Transverse colon (tissue), 4 donors: ENCODE data around the gene PPFIBP2. TPM values are rescaled to one million over a fixed set of nuclear protein-coding genes. Genes with fewer than 3 reads are reported as not detected.

ENCODE experiments used
- DNase-seq: peaks from one replicate; pipeline ENCODE4 v3.0.0-alpha.2; 2019
- H3K27ac ChIP-seq, 4 donors: fragments of 200-600 bp; sonication (generic); 2 replicates each; pipeline ENCODE4 v1.5.1; 2016 to 2018; ENCODE audit warnings: inconsistent platforms in 4 of 4
- H3K27me3 ChIP-seq: fragments of 200-600 bp; sonication (generic); 2 replicates; pipeline ENCODE4 v1.5.1; 2017; ENCODE audit warnings: inconsistent platforms
- H3K36me3 ChIP-seq, 4 donors: fragments of 200-600 bp; sonication (generic); 2 replicates each; pipeline ENCODE4 v1.5.1; 2017 to 2019; ENCODE audit warnings: inconsistent platforms in 4 of 4
- H3K4me1 ChIP-seq, 4 donors: fragments of 200-600 bp; sonication (generic); 2 replicates each; pipeline ENCODE4 v1.5.1; 2017 to 2020; ENCODE audit warnings: inconsistent platforms in 4 of 4
- H3K4me3 ChIP-seq, 4 donors: fragments of 200-600 bp; sonication (generic); 1 replicate in 1 of 4; 2 replicates in 3 of 4; pipeline versions ENCODE4 v1.5.1 to v1.6.1; 2017 to 2019; ENCODE audit warnings: inconsistent platforms in 4 of 4
- H3K9me3 ChIP-seq, 2 donors: fragments of 200-600 bp; sonication (generic); 2 replicates each; pipeline ENCODE4 v1.5.1; 2017 to 2019; ENCODE audit warnings: inconsistent platforms in 2 of 2
- CTCF ChIP-seq, 5 experiments: fragments of 200-600 bp in 3 of 5; fragments of 450-650 bp in 2 of 5; sonication (generic) in 3 of 5; IDR thresholded peaks; 1 replicate in 2 of 5; 2 replicates in 3 of 5; pipeline ENCODE4 v1.5.1; 2016 to 2017; ENCODE audit warnings: antibody characterized with exemption in 5 of 5, inconsistent platforms in 3 of 5, mild to moderate bottlenecking in 2 of 5, moderate library complexity in 1 of 5
- EP300 ChIP-seq: sonication (generic); formaldehyde crosslinking; IDR thresholded peaks from one replicate; pipeline ENCODE4 v1.6.1; 2017; ENCODE audit warnings: antibody characterized with exemption, low read depth
- POLR2A ChIP-seq: fragments of 450-650 bp; IDR thresholded peaks from one replicate; pipeline ENCODE4 v1.6.1; 2016; ENCODE audit warnings: antibody characterized with exemption, mild to moderate bottlenecking, moderate library complexity
- POLR2AphosphoS5 ChIP-seq, 3 donors: sonication (generic); formaldehyde crosslinking; IDR thresholded peaks; one replicate each; pipeline ENCODE4 v1.6.1; 2016; ENCODE audit warnings: antibody characterized with exemption in 3 of 3
- WGBS, 2 donors: methylation state at CpG; one replicate each; pipeline ENCODE4 v1.1.5; 2018; ENCODE audit warnings: low coverage in 1 of 2; 5-methylcytosine and 5-hydroxymethylcytosine counted together
- in situ Hi-C, 4 donors: fragments of 200-750 bp; cut with MboI; loops; one replicate each; pipeline versions ENCODE4 v1.15.0 to v1.15.1; 2017; ENCODE audit warnings: low sequenced_read_pairs in 3 of 4, low pct_ligation_motif_present in 1 of 4, low pct_unique_long_range_greater_than_20kb in 1 of 4
- intact Hi-C: fragments of 100-400 bp; cut with DNase I; formaldehyde crosslinking; loops from one replicate; pipeline ENCODE4 v1.15.1; 2023; ENCODE audit warnings: low total_unique reads
- total RNA-seq, 4 donors: library from RNA; depleted of rRNA; stranded (reverse); fragments of >200 nt; gene quantifications; one replicate each; pipeline ENCODE4 v1.1.0, GENCODE V29; 2016

The PPFIBP2 gene
- total RNA-seq, 4 donors from 2014 or later = 36.0 to 257 (median 83.3) TPM

DNA sequence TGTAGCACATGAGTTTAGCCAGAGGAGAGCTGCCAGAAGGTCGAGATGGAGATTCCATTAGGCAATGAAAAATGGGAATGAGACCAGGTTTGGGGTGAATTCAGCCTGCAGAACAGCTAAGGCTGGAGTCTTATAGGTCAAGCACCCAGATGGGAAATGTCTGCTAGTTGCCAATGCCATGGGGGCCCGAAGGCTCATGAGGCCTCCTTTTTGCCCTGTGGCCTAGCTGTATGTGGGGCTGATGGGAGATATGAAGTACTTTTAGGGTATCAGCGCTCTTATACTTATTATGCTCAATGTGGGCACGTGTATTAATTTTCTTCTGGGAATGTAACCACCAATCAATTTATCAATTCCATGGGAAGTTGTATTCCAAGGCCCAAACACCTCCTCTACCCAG, 8.7 kb downstream of the PPFIBP2 start:
- Histone ChIP-seq H3K27me3 (no peaks in the 10 kb centered on the region), H3K9me3 (no peaks in the 10 kb centered on the region), H3K4me3 (no peak overlapping the region), H3K27ac (peak overlapping the region in 1 of 4 donors; percentile 17), H3K4me1 (peaks cover 0 to 19% (median 0%) of the 10 kb centered on the region in 4 donors), H3K36me3 (no peaks in the 10 kb centered on the region)
- TF ChIP-seq EP300 = no peak
- TF ChIP-seq POLR2A = no peak
- TF ChIP-seq POLR2AphosphoS5 (IDR thresholded peaks at IDR 0.05) = no peak
- intact Hi-C loops (no loop called here), in situ Hi-C loops (no loop called here)
- 95 to 100% methylated on average over 2 to 4 of the region's 4 CpGs for WGBS, 2 donors
- no peak for DNase-seq

- intact Hi-C loops (no loop called here), in situ Hi-C loops (no loop called here)
- 71 to 79% methylated on average over 3 to 6 of the region's 6 CpGs for WGBS, 2 donors
- H3K27ac ChIP-seq = no peak overlapping the region
- peaks cover 0 to 19% (median 0%) of the 10 kb centered on the region in 4 donors for H3K4me1 ChIP-seq
- no peaks in the 10 kb centered on the region for H3K9me3 ChIP-seq
- H3K4me3 ChIP-seq = no peak overlapping the region
- TF ChIP-seq EP300 (no peak), POLR2A (no peak), POLR2AphosphoS5 (IDR thresholded peaks at IDR 0.05) (no peak), CTCF (IDR thresholded peaks at IDR 0.05) (no peak)
- H3K27me3 ChIP-seq = no peaks in the 10 kb centered on the region
- DNase-seq = no peak
- H3K36me3 ChIP-seq = no peaks in the 10 kb centered on the region
These were observed 9.8 kb downstream of the PPFIBP2 start for GRCh38 chr11:7523416-7524210.

DNA sequence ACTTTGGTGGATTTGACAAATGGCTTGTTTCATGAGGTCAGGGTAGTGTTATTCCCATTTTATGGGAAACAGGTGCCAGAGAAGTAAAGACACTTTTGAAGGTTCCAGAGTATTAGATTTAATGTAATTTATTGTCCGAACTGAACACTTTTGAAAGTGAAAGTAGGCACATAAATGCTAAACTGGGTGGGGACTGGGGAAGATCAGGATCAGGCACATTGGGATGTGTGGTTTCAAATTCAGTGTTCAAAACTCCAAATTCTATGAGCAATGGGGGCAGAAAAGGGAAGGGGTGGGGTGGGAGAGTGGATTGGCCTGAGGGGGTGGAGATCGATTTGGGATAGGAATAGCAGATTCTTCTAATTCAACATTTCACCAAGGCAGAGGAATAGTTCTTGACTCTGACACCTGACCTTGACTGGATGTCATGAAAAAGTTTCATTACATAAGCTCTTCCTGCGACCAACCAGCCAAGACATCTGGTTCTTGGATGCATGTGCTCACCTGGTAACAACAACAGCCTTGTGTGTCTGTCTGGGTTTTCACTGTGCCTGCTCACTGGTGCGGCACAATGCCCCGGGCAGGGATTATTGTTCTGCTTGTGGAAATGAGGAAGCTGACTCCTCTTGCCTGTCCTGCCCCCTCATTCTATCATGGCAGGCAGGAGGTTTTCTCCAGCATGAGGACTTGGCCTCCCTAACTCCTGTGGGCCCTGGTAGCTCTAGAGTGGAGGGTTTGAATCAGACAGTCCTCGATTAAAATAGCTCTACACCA, 10.8 kb downstream of the PPFIBP2 start:
- DNase-seq = peak; percentile 18
- Histone ChIP-seq H3K4me1 (peaks cover 0 to 19% (median 0%) of the 10 kb centered on the region in 4 donors), H3K27ac (no peak overlapping the region), H3K4me3 (no peak overlapping the region), H3K36me3 (no peaks in the 10 kb centered on the region), H3K27me3 (no peaks in the 10 kb centered on the region), H3K9me3 (no peaks in the 10 kb centered on the region)
- in situ Hi-C loops (no loop called here), intact Hi-C loops (no loop called here)
- WGBS, 2 donors = 76 to 86% methylated on average over 4 to 6 of the region's 6 CpGs
- TF ChIP-seq CTCF (IDR thresholded peaks at IDR 0.05) (no peak), EP300 (no peak), POLR2A (no peak), POLR2AphosphoS5 (IDR thresholded peaks at IDR 0.05) (no peak)

DNA sequence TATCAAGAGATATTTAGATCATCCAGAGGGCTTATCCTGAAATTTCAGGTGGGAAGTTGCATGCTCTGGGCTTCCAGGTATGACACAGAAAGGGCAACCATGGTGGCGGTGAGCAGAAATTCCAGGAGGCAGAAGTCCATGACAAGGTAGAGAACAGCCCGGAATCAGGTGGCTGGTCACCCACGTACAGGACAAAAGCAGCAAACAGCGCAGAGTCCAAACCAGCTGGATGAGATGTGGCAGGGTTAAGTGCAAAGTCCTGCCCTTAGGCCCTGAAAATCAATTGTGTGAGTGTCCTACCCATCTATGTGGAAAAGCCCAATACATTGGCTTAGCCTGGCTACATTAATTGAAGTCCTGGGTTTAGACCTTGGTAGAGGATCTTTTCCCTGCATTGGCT, 11.6 kb downstream of the PPFIBP2 start:
- intact Hi-C loops = no loop called here
- Histone ChIP-seq H3K4me3 (no peak overlapping the region), H3K4me1 (peaks cover 0 to 19% (median 0%) of the 10 kb centered on the region in 4 donors), H3K9me3 (no peaks in the 10 kb centered on the region), H3K36me3 (no peaks in the 10 kb centered on the region), H3K27me3 (no peaks in the 10 kb centered on the region), H3K27ac (no peak overlapping the region)
- no peak for TF ChIP-seq CTCF (IDR thresholded peaks at IDR 0.05)
- TF ChIP-seq POLR2AphosphoS5 (IDR thresholded peaks at IDR 0.05) = no peak
- no peak for TF ChIP-seq EP300
- no peak for TF ChIP-seq POLR2A
- no peak for DNase-seq
- 92% methylated on average over 4 of the region's 4 CpGs for WGBS, 2 donors
- in situ Hi-C loops = no loop called here
